ENCODE data around the gene NUP98.

Gene NUP98

GRCh38 chr11:3802011-3802790, 4.8 kb upstream of the NUP98 start:
- TF ChIP-seq CTCF (IDR thresholded peaks at IDR 0.05; ENCODE audit: insufficient read depth, low read length, missing control alignments): no peak
- ChIA-PET CTCF (interaction anchor here (0.8 kb wide), 1 partner anchor 53 kb away, joined by 3 read pairs; the partner anchor contains the start of gene STIM1), POLR2A (no interaction called here)
- peak; percentile 40 for DNase-seq (ENCODE audit: low read depth, low spot score)
- no peak overlapping the region for H3K4me3 ChIP-seq (ENCODE audit: low read depth, low read length)

DNA sequence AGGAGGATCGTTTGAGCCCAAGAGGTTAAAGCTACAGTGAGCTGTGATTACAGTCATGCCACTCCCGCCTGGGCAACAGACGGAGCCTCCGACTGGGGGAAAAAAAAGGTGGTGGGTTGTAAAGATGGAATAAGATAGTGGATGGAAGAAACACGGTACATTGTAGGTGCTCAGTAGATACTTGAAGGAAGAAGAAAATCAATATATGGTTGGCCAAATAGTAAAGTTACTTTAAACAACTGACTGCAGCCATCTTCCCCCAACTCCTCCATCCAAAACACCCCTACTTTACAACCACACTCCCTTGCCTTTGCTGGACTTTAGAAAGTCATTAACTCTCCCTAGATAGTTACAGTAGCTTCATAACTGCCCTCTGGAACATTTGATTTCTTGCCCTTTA, 2.5 kb upstream of the NUP98 start:
- CTCF ChIA-PET: interaction anchor here (1.2 to 6.6 kb wide), 3 partner anchors 9 to 273 kb away, joined by 3 to 39 read pairs (median 11); partner anchors contain the start of gene PGAP2
- TF ChIP-seq CTCF (IDR thresholded peaks at IDR 0.05; ENCODE audit: insufficient read depth, low read length, missing control alignments): no peak
- H3K4me3 ChIP-seq (ENCODE audit: low read depth, low read length): no peak overlapping the region

GRCh38 chr11:3799143-3799542, 1.8 kb upstream of the NUP98 start:
- no peak overlapping the region for H3K4me3 ChIP-seq (ENCODE audit: low read depth, low read length)
- ChIA-PET POLR2A (no interaction called here), CTCF (interaction anchor here (1.2 to 6.6 kb wide), 3 partner anchors 9 to 273 kb away, joined by 3 to 39 read pairs (median 11); partner anchors contain the start of gene PGAP2)
- DNase-seq (ENCODE audit: low read depth, low spot score): no peak
- no peak for TF ChIP-seq CTCF (IDR thresholded peaks at IDR 0.05; ENCODE audit: insufficient read depth, low read length, missing control alignments)

More for the DNA sequence above, 2.5 kb upstream of the NUP98 start:
- DNase-seq (ENCODE audit: low read depth, low spot score): no peak
- POLR2A ChIA-PET: no interaction called here

DNA sequence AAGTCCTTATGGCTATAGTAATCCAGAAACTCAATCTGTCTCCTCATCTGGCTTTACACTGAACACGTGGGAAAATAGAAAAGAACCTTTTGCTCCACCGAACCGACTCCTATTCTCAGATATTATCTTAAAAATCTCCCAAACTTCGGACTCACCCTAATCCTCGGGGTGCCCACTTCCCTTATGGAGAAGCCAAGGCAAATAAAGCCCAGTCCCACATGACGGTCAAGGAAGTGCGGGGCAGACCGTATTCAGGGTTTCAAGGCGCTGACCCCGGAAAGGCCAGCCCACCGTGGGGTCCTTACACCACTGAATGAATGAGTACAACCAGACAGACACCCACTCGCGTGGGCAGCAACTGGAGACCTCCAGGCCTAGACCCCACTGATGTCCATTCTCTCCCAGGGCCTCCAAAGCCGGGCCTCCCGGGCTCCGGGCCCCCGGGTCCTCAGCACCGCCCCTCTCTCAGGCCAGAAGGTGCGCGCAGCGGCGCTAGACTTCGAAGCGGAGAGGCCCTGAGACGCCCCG, 489 bp downstream of the NUP98 start:
- ChIA-PET POLR2A (interaction anchor here (1.3 to 1.6 kb wide), 2 partner anchors 11 to 58 kb away, joined by 3 to 5 read pairs; partner anchors contain the start of gene STIM1), CTCF (interaction anchor here (0.6 to 6.6 kb wide), 3 partner anchors 11 to 45 kb away, joined by 3 to 39 read pairs (median 8); partner anchors contain the start of gene PGAP2)
- no peak for TF ChIP-seq CTCF (IDR thresholded peaks at IDR 0.05; ENCODE audit: insufficient read depth, low read length, missing control alignments)
- H3K4me3 ChIP-seq (ENCODE audit: low read depth, low read length): peak overlapping the region; percentile 97
- DNase-seq (ENCODE audit: low read depth, low spot score): no peak

DNA sequence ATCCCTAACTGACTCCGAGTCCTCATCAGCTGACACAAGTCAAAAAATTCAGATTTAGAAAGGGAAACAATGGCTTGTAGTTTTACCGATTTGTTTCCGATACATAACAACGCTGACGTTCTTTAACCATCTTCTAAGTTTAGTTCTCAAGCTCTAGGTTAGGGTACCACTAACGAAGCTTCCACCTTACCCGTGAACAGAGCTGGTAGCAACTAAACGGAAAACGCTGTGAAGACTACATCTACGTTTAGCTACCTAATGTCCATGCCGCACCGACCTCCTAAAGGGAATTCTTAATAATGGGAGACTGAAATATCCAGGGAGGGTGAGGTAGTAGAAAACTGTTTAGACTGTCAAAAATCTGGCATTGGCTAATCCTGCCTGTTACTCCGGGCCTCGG, 1.0 kb downstream of the NUP98 start:
- no peak for TF ChIP-seq CTCF (IDR thresholded peaks at IDR 0.05; ENCODE audit: insufficient read depth, low read length, missing control alignments)
- POLR2A ChIA-PET: no interaction called here
- DNase-seq (ENCODE audit: low read depth, low spot score): no peak
- H3K4me3 ChIP-seq (ENCODE audit: low read depth, low read length): peak overlapping the region; percentile 97
- CTCF ChIA-PET: interaction anchor here (0.6 to 6.6 kb wide), 6 partner anchors 10 to 53 kb away, joined by 3 to 39 read pairs (median 4); partner anchors contain the start of gene PGAP2

DNA sequence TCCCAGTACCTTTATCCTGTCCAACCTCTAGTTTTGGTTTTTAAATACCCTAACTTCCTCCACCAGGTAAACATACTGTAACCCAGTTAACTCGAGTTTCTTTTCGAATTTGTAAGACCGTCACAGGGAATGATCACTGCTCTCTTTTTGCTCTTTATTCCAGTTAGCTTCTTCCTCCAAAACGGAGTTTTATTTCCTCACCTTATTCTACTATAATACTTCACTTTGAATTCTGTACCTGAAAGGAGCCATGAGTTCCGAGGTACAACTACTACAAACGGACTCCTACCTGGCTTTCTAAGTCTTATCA, 1.4 kb downstream of the NUP98 start:
- POLR2A ChIA-PET: no interaction called here
- H3K4me3 ChIP-seq (ENCODE audit: low read depth, low read length): peak overlapping the region; percentile 97
- no peak for TF ChIP-seq CTCF (IDR thresholded peaks at IDR 0.05; ENCODE audit: insufficient read depth, low read length, missing control alignments)
- CTCF ChIA-PET: interaction anchor here (0.8 to 6.6 kb wide), 6 partner anchors 10 to 53 kb away, joined by 3 to 39 read pairs (median 4); partner anchors contain the start of gene PGAP2
- no peak for DNase-seq (ENCODE audit: low read depth, low spot score)
